MM.1S (cell line): ENCODE measurements around the gene CCDC91.

Experiments used
- EZH2 ChIP-seq: fragments of 300-600 bp; sonication (generic); optimal IDR thresholded peaks from 2 replicates; pipeline ENCODE3; 2017; ENCODE audit warnings: low read depth, mild to moderate bottlenecking, antibody characterized with exemption, low read length, mixed read lengths
- EZH2phosphoT487 ChIP-seq: fragments of 300-600 bp; sonication (generic); IDR thresholded peaks from 2 replicates; pipeline ENCODE4 v1.6.1; 2018; ENCODE audit warnings: antibody characterized with exemption, low read length
- TF ChIP-seq, protein P1 (sequence below): fragments of 300-600 bp; sonication (generic); IDR thresholded peaks from 2 replicates; pipeline ENCODE4 v1.5.1; 2016; ENCODE audit warnings: antibody characterized with exemption, low read length, mixed read lengths

DNA sequence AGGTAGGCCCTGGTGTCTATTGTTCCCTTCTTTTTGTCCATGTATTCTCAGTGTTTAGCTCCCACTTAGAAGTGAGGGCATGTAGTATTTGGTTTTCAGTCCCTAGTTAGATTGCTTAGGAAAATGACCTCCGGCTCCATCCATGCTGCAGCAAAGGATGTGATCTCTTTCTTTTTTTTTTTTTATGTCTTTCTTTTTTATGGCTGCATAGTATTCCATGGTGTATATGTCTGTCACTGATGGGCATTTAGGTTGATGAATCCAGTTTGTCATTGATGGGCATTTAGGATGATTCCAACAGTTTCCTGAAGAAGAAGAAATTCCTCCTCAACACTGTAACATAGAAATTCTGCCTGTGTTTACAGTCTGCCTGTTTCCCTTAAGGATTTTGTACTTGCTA is 231.1 kb downstream of the CCDC91 start:
- TF ChIP-seq, protein P1, sequence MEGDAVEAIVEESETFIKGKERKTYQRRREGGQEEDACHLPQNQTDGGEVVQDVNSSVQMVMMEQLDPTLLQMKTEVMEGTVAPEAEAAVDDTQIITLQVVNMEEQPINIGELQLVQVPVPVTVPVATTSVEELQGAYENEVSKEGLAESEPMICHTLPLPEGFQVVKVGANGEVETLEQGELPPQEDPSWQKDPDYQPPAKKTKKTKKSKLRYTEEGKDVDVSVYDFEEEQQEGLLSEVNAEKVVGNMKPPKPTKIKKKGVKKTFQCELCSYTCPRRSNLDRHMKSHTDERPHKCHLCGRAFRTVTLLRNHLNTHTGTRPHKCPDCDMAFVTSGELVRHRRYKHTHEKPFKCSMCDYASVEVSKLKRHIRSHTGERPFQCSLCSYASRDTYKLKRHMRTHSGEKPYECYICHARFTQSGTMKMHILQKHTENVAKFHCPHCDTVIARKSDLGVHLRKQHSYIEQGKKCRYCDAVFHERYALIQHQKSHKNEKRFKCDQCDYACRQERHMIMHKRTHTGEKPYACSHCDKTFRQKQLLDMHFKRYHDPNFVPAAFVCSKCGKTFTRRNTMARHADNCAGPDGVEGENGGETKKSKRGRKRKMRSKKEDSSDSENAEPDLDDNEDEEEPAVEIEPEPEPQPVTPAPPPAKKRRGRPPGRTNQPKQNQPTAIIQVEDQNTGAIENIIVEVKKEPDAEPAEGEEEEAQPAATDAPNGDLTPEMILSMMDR, result no peak
- no peak for TF ChIP-seq EZH2
- TF ChIP-seq EZH2phosphoT487, result no peak
